HEK293 (cell line): ENCODE results near the gene ACTR1A.
A peak's percentile ranks its signal among the peaks of the same experiment; 100 is the strongest.

Experiments
- CTCF ChIA-PET: fragments of 350-600 bp; formaldehyde crosslinking; extraction: SDS; loops from one replicate; lab custom pipeline; 2021; ENCODE audit warnings: antibody characterized with exemption; lab: Yijun Ruan, JAX
- POLR2A ChIA-PET: fragments of 300-600 bp; formaldehyde crosslinking; extraction: SDS; loops from one replicate; lab custom pipeline; 2020; ENCODE audit warnings: antibody characterized with exemption, inconsistent platforms; lab: Yijun Ruan, JAX
- H3K27ac ChIP-seq: fragments of 200-500 bp; sonication (Bioruptor generic); 2 replicates; pipeline ENCODE4 v1.5.1; 2014; ENCODE audit warnings: low read depth, low read length, control low read depth, inconsistent platforms; ENCODE audit errors: extremely low read depth
- H3K36me3 ChIP-seq, 2 experiments: fragments of 200-500 bp in 1 of 2; sonication (Bioruptor generic) in 1 of 2; 1 replicate in 1 of 2; 2 replicates in 1 of 2; pipeline ENCODE4 v1.5.1; 2014 to 2017; ENCODE audit warnings: inconsistent platforms in 2 of 2, low read length in 2 of 2; ENCODE audit not compliant: control insufficient read depth in 2 of 2, insufficient read depth in 1 of 2
- H3K4me1 ChIP-seq: fragments of 200-500 bp; sonication (Bioruptor generic); 2 replicates; pipeline ENCODE4 v1.5.1; 2014; ENCODE audit warnings: mild to moderate bottlenecking, low read length, inconsistent platforms; ENCODE audit not compliant: control insufficient read depth, insufficient read depth
- H3K4me3 ChIP-seq: 2 replicates; pipeline ENCODE4 v1.5.1; 2011; ENCODE audit warnings: low read depth, mild to moderate bottlenecking, control low read depth, low read length, moderate library complexity
- H3K9me3 ChIP-seq: fragments of 200-500 bp; sonication (Bioruptor generic); 2 replicates; pipeline ENCODE4 v1.5.1; 2014; ENCODE audit warnings: low read depth, low read length, inconsistent platforms; ENCODE audit not compliant: control insufficient read depth, insufficient read depth
- BCL11A ChIP-seq: fragments of 450-650 bp; formaldehyde crosslinking; IDR thresholded peaks from 2 replicates; pipeline ENCODE4 v1.5.1; 2016; ENCODE audit warnings: low read depth, missing biosample characterization, missing genetic modification characterization
- GLI2 ChIP-seq: fragments of 450-650 bp; formaldehyde crosslinking; IDR thresholded peaks from 2 replicates; pipeline ENCODE4; 2017; ENCODE audit warnings: missing biosample characterization, missing genetic modification characterization, low read depth, borderline replicate concordance
- GLIS2 ChIP-seq: fragments of 450-650 bp; formaldehyde crosslinking; IDR thresholded peaks from 2 replicates; pipeline ENCODE4 v1.5.1; 2016; ENCODE audit warnings: missing biosample characterization, missing genetic modification characterization
- KLF7 ChIP-seq: fragments of 450-650 bp; formaldehyde crosslinking; IDR thresholded peaks from 2 replicates; pipeline ENCODE4 v1.5.1; 2016; ENCODE audit warnings: missing biosample characterization, missing genetic modification characterization, borderline replicate concordance
- MEIS1 ChIP-seq: sonication (generic); formaldehyde crosslinking; IDR thresholded peaks from 2 replicates; pipeline ENCODE4 v1.8.1; 2022; ENCODE audit warnings: missing genetic modification reagents, mild to moderate bottlenecking, borderline replicate concordance
- MYNN ChIP-seq: fragments of 450-650 bp; formaldehyde crosslinking; IDR thresholded peaks from 2 replicates; pipeline ENCODE4 v1.5.1; 2016; ENCODE audit warnings: missing biosample characterization, missing genetic modification characterization, borderline replicate concordance
- OVOL3 ChIP-seq: fragments of 450-650 bp; formaldehyde crosslinking; IDR thresholded peaks from 2 replicates; pipeline ENCODE4 v1.5.1; 2016; ENCODE audit warnings: missing biosample characterization, missing genetic modification characterization
- SCRT2 ChIP-seq: fragments of 450-650 bp; formaldehyde crosslinking; IDR thresholded peaks from 2 replicates; pipeline ENCODE4 v1.5.1; 2016; ENCODE audit warnings: missing biosample characterization, missing genetic modification characterization
- WT1 ChIP-seq: fragments of 450-650 bp; formaldehyde crosslinking; IDR thresholded peaks from 2 replicates; pipeline ENCODE4 v1.5.1; 2016; ENCODE audit warnings: missing biosample characterization, missing genetic modification characterization
- ZFP3 ChIP-seq: fragments of 450-650 bp; formaldehyde crosslinking; IDR thresholded peaks from 2 replicates; pipeline ENCODE4 v1.5.1; 2016; ENCODE audit warnings: low read depth, missing biosample characterization, missing genetic modification characterization
- ZNF202 ChIP-seq: fragments of 450-650 bp; formaldehyde crosslinking; IDR thresholded peaks from 2 replicates; pipeline ENCODE4 v1.5.1; 2016; ENCODE audit warnings: missing biosample characterization, missing genetic modification characterization, borderline replicate concordance
- ZNF214 ChIP-seq: fragments of 450-650 bp; formaldehyde crosslinking; IDR thresholded peaks from 2 replicates; pipeline ENCODE4 v1.5.1; 2017; ENCODE audit warnings: missing biosample characterization, mild to moderate bottlenecking, missing genetic modification characterization, borderline replicate concordance
- ZNF311 ChIP-seq: fragments of 450-650 bp; formaldehyde crosslinking; IDR thresholded peaks from 2 replicates; pipeline ENCODE4 v1.5.1; 2017; ENCODE audit warnings: missing biosample characterization, missing genetic modification characterization, borderline replicate concordance
- ZNF404 ChIP-seq: fragments of 450-650 bp; formaldehyde crosslinking; IDR thresholded peaks from 2 replicates; pipeline ENCODE4 v1.5.1; 2017; ENCODE audit warnings: missing biosample characterization, missing genetic modification characterization
- ZNF416 ChIP-seq: fragments of 450-650 bp; formaldehyde crosslinking; IDR thresholded peaks from 2 replicates; pipeline ENCODE4 v1.5.1; 2016; ENCODE audit warnings: missing biosample characterization, missing genetic modification characterization
- ZNF521 ChIP-seq: fragments of 450-650 bp; formaldehyde crosslinking; IDR thresholded peaks from 2 replicates; pipeline ENCODE4 v1.5.1; 2017; ENCODE audit warnings: missing biosample characterization, mild to moderate bottlenecking, missing genetic modification characterization
- ZNF558 ChIP-seq: fragments of 450-650 bp; formaldehyde crosslinking; IDR thresholded peaks from 2 replicates; pipeline ENCODE4 v1.5.1; 2016; ENCODE audit warnings: missing biosample characterization, missing genetic modification characterization
- ZNF571 ChIP-seq: fragments of 450-650 bp; formaldehyde crosslinking; IDR thresholded peaks from 2 replicates; pipeline ENCODE4 v1.5.0; 2017; ENCODE audit warnings: missing biosample characterization, missing genetic modification characterization
- ZNF585B ChIP-seq: fragments of 450-650 bp; formaldehyde crosslinking; IDR thresholded peaks from 2 replicates; pipeline ENCODE4 v1.5.1; 2016; ENCODE audit warnings: missing biosample characterization, missing genetic modification characterization
- ZNF629 ChIP-seq: fragments of 450-650 bp; formaldehyde crosslinking; IDR thresholded peaks from 2 replicates; pipeline ENCODE4 v1.5.1; 2017; ENCODE audit warnings: missing biosample characterization, missing genetic modification characterization
- ZNF792 ChIP-seq: fragments of 450-650 bp; formaldehyde crosslinking; IDR thresholded peaks from 2 replicates; pipeline ENCODE4 v1.5.1; 2016; ENCODE audit warnings: missing biosample characterization, missing genetic modification characterization
- ZNF843 ChIP-seq: fragments of 450-650 bp; formaldehyde crosslinking; IDR thresholded peaks from 2 replicates; pipeline ENCODE4 v1.5.1; 2016; ENCODE audit warnings: missing biosample characterization, missing genetic modification characterization
- TF ChIP-seq, protein P1 (sequence below): fragments of 450-650 bp; formaldehyde crosslinking; IDR thresholded peaks from 2 replicates; pipeline ENCODE4 v1.5.1; 2016; ENCODE audit warnings: missing biosample characterization, missing genetic modification characterization
- TF ChIP-seq, protein P2 (sequence below): fragments of 450-650 bp; formaldehyde crosslinking; IDR thresholded peaks from 2 replicates; pipeline ENCODE4; 2016; ENCODE audit warnings: missing biosample characterization, missing genetic modification characterization
- TF ChIP-seq, protein P3 (sequence below): fragments of 450-650 bp; formaldehyde crosslinking; IDR thresholded peaks from 2 replicates; pipeline ENCODE4 v1.5.1; 2016; ENCODE audit warnings: missing biosample characterization, missing genetic modification characterization
- TF ChIP-seq, protein P4 (sequence below): fragments of 450-650 bp; formaldehyde crosslinking; IDR thresholded peaks from 2 replicates; pipeline ENCODE4 v1.5.1; 2016; ENCODE audit warnings: missing biosample characterization, missing genetic modification characterization
- TF ChIP-seq, protein P5 (sequence below): fragments of 450-650 bp; formaldehyde crosslinking; IDR thresholded peaks from 2 replicates; pipeline ENCODE4 v1.5.1; 2016; ENCODE audit warnings: missing biosample characterization, missing genetic modification characterization

The ACTR1A gene

DNA sequence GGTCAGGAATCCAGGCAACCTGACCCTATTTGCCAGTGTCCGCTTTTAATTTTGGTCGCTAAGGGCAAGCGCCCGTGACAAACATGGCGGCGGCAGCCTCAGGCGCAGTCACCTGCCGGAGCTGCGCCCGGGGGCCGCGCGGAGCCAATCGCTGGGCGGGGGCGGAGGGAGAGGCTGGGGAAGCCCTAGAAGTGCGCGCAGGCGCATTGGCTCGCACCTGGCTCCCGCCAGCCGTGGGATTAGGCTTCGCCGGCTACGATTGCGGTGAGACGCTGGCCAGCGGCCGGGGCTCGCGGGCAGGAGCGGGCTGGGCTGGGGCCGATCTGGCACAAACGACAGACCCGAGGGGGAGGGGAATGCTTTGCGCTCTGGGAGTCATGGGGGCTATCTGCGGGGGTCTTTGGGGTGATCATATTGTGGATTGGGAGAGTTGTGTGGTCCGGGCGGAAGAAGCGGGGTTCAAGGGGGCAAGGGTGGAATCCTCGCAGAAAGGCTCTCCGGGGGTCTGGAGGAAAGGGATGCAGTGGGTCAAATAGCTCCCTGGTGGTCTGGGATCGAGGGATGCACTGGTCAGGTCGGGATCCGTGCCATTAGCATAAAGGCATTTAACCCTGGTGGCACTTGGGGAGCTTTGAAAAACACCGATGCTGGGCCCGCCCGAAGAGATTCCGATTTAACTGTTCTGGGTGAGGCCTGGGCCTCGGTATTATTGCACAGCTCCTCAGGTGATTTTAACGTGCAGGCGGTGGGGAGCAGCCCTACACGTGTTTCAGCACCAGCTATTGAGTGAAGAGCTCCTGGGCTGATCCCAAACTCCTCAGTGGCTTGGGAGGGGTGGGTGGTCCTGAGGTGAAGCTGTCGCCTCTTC lies 41.1 kb downstream of the ACTR1A start:
- peak overlapping the region; percentile 21 for H3K4me3 ChIP-seq
- no peaks in the 10 kb centered on the region for H3K9me3 ChIP-seq
- peaks cover 0 to 2% of the 10 kb centered on the region in 2 experiments; a peak in 2 of 3 replicates for H3K36me3 ChIP-seq
- no peak overlapping the region; the same call in 1 of the 2 replicates for H3K27ac ChIP-seq
- CTCF ChIA-PET, result interaction anchor here (0.6 to 3.9 kb wide), 12 partner anchors 9 to 231 kb away, joined by 3 to 17 read pairs (median 4); partner anchors contain the start of gene SUFU
- 0 out of 2 replicates have a peak, but pooled peaks cover 2% of the 10 kb centered on the region for H3K4me1 ChIP-seq
- POLR2A ChIA-PET, result interaction anchor here (0.5 to 4.6 kb wide), 10 partner anchors 10 to 403 kb away, joined by 3 to 39 read pairs (median 5); partner anchors contain the start of genes C10orf95, CUEDC2, FBXL15 and NFKB2
- no peak for TF ChIP-seq ZNF311 (tag by site-specific recombination)
- TF ChIP-seq ZNF571 (tag by site-specific recombination), result no peak
- TF ChIP-seq ZNF585B (tag by site-specific recombination), result no peak
- no peak for TF ChIP-seq GLI2
- TF ChIP-seq GLIS2 (tag by site-specific recombination), result peak; percentile 78
- TF ChIP-seq, protein P1, sequence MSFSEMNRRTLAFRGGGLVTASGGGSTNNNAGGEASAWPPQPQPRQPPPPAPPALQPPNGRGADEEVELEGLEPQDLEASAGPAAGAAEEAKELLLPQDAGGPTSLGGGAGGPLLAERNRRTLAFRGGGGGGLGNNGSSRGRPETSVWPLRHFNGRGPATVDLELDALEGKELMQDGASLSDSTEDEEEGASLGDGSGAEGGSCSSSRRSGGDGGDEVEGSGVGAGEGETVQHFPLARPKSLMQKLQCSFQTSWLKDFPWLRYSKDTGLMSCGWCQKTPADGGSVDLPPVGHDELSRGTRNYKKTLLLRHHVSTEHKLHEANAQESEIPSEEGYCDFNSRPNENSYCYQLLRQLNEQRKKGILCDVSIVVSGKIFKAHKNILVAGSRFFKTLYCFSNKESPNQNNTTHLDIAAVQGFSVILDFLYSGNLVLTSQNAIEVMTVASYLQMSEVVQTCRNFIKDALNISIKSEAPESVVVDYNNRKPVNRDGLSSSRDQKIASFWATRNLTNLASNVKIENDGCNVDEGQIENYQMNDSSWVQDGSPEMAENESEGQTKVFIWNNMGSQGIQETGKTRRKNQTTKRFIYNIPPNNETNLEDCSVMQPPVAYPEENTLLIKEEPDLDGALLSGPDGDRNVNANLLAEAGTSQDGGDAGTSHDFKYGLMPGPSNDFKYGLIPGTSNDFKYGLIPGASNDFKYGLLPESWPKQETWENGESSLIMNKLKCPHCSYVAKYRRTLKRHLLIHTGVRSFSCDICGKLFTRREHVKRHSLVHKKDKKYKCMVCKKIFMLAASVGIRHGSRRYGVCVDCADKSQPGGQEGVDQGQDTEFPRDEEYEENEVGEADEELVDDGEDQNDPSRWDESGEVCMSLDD, result peak; percentile 76; the same call in 1 of the 2 replicates
- no peak for TF ChIP-seq BCL11A (tag by site-specific recombination)
- no peak for TF ChIP-seq ZNF792 (tag by site-specific recombination)
- no peak for TF ChIP-seq ZNF214 (tag by site-specific recombination)
- TF ChIP-seq ZNF404 (tag by site-specific recombination), result no peak
- TF ChIP-seq OVOL3 (tag by site-specific recombination), result 0 out of 2 replicates have a peak, but pooled peaks have one; percentile 39
- TF ChIP-seq ZNF202, result no peak
- TF ChIP-seq, protein P2, sequence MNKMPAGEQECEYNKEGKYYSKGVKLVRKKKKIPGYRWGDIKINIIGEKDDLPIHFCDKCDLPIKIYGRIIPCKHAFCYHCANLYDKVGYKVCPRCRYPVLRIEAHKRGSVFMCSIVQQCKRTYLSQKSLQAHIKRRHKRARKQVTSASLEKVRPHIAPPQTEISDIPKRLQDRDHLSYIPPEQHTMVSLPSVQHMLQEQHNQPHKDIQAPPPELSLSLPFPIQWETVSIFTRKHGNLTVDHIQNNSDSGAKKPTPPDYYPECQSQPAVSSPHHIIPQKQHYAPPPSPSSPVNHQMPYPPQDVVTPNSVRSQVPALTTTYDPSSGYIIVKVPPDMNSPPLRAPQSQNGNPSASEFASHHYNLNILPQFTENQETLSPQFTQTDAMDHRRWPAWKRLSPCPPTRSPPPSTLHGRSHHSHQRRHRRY (tag by site-specific recombination), result no peak
- TF ChIP-seq SCRT2 (tag by site-specific recombination), result peak; percentile 100
- TF ChIP-seq, protein P3, sequence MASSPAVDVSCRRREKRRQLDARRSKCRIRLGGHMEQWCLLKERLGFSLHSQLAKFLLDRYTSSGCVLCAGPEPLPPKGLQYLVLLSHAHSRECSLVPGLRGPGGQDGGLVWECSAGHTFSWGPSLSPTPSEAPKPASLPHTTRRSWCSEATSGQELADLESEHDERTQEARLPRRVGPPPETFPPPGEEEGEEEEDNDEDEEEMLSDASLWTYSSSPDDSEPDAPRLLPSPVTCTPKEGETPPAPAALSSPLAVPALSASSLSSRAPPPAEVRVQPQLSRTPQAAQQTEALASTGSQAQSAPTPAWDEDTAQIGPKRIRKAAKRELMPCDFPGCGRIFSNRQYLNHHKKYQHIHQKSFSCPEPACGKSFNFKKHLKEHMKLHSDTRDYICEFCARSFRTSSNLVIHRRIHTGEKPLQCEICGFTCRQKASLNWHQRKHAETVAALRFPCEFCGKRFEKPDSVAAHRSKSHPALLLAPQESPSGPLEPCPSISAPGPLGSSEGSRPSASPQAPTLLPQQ (tag by site-specific recombination), result peak; percentile 99
- no peak for TF ChIP-seq ZNF521
- no peak for TF ChIP-seq KLF7 (tag by site-specific recombination)
- TF ChIP-seq, protein P4, sequence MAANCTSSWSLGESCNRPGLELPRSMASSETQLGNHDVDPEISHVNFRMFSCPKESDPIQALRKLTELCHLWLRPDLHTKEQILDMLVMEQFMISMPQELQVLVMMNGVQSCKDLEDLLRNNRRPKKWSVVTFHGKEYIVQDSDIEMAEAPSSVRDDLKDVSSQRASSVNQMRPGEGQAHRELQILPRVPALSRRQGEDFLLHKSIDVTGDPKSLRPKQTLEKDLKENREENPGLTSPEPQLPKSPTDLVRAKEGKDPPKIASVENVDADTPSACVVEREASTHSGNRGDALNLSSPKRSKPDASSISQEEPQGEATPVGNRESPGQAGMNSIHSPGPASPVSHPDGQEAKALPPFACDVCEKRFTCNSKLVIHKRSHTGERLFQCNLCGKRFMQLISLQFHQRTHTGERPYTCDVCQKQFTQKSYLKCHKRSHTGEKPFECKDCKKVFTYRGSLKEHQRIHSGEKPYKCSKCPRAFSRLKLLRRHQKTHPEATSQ (tag by site-specific recombination), result no peak
- TF ChIP-seq MEIS1 (CRISPR knock-in tag), result no peak
- TF ChIP-seq ZNF843 (tag by site-specific recombination), result peak; percentile 55; the same call in 1 of the 2 replicates
- no peak for TF ChIP-seq ZFP3
- no peak for TF ChIP-seq ZNF558
- peak; percentile 48; the same call in 1 of the 2 replicates for TF ChIP-seq ZNF629 (tag by site-specific recombination)
- TF ChIP-seq MYNN (tag by site-specific recombination), result 0 out of 2 replicates have a peak, but pooled peaks have one; percentile 8
- no peak for TF ChIP-seq ZNF416 (tag by site-specific recombination)
- peak; percentile 41; the same call in 1 of the 2 replicates for TF ChIP-seq WT1 (tag by site-specific recombination)
- TF ChIP-seq, protein P5, sequence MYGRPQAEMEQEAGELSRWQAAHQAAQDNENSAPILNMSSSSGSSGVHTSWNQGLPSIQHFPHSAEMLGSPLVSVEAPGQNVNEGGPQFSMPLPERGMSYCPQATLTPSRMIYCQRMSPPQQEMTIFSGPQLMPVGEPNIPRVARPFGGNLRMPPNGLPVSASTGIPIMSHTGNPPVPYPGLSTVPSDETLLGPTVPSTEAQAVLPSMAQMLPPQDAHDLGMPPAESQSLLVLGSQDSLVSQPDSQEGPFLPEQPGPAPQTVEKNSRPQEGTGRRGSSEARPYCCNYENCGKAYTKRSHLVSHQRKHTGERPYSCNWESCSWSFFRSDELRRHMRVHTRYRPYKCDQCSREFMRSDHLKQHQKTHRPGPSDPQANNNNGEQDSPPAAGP (tag by site-specific recombination), result peak; percentile 35; the same call in 1 of the 2 replicates
